Upper lobe of left lung (tissue), 4 donors: Measurements from ENCODE around the gene COL23A1.

Experiments
- EP300 ChIP-seq, 4 donors: sonication (generic); formaldehyde crosslinking; IDR thresholded peaks; one replicate each; pipeline ENCODE4 v1.5.1; 2017; ENCODE audit warnings: antibody characterized with exemption in 4 of 4, control low read depth in 2 of 4
- POLR2A ChIP-seq, 4 donors: fragments of 450-650 bp; IDR thresholded peaks; one replicate each; pipeline ENCODE4 v1.5.1; 2016 to 2017; ENCODE audit warnings: antibody characterized with exemption in 4 of 4, mild to moderate bottlenecking in 2 of 4
- POLR2AphosphoS5 ChIP-seq, 2 donors: sonication (generic); formaldehyde crosslinking; IDR thresholded peaks; one replicate each; pipeline ENCODE4 v1.5.1; 2017; ENCODE audit warnings: antibody characterized with exemption in 2 of 2
- TF ChIP-seq, protein P1 (sequence below), 6 experiments: fragments of 450-650 bp in 4 of 6; fragments of 200-600 bp in 2 of 6; sonication (generic) in 2 of 6; IDR thresholded peaks; one replicate each; pipeline ENCODE4 v1.5.1; 2016 to 2019; ENCODE audit warnings: antibody characterized with exemption in 6 of 6

DNA sequence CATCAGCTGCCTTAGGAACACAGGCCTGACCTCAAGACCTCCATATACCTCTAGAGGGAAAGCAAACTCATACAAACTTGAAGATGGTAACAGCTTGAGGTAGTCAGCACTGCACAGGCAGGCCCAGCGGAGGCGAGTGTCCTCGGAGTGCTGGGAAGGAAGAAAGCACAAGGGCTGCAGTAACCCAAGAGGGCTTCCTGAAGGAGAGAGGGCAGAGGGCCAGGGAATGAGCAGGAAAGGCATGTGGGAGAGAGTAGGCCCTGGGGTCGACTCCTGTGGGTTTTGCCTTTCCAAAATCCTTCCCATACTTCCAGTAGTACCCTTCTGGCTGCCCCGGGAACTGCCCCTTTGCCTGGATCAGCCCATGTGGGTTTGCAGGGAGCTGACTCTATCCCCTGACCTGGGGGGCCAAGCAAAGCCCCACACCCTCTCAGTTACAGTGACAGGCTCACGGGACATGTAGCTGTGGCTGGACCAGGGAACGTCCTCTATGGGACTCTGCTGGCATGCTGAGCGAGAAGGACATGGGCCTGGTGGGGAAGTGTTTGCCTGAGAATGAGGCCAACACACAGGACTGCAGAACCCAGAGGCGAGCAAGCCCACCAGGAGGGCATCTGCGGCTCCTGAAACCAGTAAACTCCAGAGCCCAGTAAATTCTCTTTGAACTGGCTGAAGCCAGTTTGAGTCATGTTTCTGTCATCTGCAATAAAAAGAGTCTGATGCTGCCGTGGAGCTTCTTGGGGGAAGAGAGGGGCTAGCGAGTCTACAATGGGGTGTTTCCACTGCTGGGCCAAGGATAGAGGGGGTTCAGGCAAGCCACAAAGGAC lies 64.1 kb downstream of the COL23A1 start:
- TF ChIP-seq, protein P1, sequence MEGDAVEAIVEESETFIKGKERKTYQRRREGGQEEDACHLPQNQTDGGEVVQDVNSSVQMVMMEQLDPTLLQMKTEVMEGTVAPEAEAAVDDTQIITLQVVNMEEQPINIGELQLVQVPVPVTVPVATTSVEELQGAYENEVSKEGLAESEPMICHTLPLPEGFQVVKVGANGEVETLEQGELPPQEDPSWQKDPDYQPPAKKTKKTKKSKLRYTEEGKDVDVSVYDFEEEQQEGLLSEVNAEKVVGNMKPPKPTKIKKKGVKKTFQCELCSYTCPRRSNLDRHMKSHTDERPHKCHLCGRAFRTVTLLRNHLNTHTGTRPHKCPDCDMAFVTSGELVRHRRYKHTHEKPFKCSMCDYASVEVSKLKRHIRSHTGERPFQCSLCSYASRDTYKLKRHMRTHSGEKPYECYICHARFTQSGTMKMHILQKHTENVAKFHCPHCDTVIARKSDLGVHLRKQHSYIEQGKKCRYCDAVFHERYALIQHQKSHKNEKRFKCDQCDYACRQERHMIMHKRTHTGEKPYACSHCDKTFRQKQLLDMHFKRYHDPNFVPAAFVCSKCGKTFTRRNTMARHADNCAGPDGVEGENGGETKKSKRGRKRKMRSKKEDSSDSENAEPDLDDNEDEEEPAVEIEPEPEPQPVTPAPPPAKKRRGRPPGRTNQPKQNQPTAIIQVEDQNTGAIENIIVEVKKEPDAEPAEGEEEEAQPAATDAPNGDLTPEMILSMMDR (IDR thresholded peaks at IDR 0.05): no peak
- no peak for TF ChIP-seq EP300 (IDR thresholded peaks at IDR 0.05)
- no peak for TF ChIP-seq POLR2AphosphoS5 (IDR thresholded peaks at IDR 0.05)
- no peak for TF ChIP-seq POLR2A (IDR thresholded peaks at IDR 0.05)
